Neuronal stem cell (in vitro differentiated cells): Measurements from ENCODE around the gene PCMT1.
"Not testable (repeated sequence)": the region's sequence is repeated elsewhere in the genome, so short reads cannot be mapped to it uniquely, and the experiment has no call there.

ENCODE experiments used
- DNase-seq: peaks from one replicate; pipeline ENCODE4 v3.0.0-alpha.2; 2013; ENCODE audit warnings: low spot score
- H2AFZ ChIP-seq: one replicate; pipeline ENCODE4 v1.6.1; 2013; ENCODE audit warnings: mild to moderate bottlenecking, low read length, inconsistent platforms
- H2AK5ac ChIP-seq: 2 replicates; pipeline ENCODE4 v1.6.1; 2013; ENCODE audit warnings: low read depth, mild to moderate bottlenecking, inconsistent platforms, low read length, moderate library complexity, mixed read lengths
- H2BK120ac ChIP-seq: 2 replicates; pipeline ENCODE4 v1.6.1; 2013; ENCODE audit warnings: low read depth, mild to moderate bottlenecking, inconsistent platforms, low read length, moderate library complexity, mixed read lengths
- H2BK12ac ChIP-seq: one replicate; pipeline ENCODE4 v1.6.1; 2013; ENCODE audit warnings: low read length, inconsistent platforms
- H2BK15ac ChIP-seq: 2 replicates; pipeline ENCODE4 v1.6.1; 2013; ENCODE audit warnings: mild to moderate bottlenecking, low read length, inconsistent platforms, mixed read lengths
- H2BK5ac ChIP-seq: one replicate; pipeline ENCODE4 v1.6.1; 2013; ENCODE audit warnings: inconsistent platforms, mild to moderate bottlenecking, low read length, moderate library complexity
- H3K14ac ChIP-seq: one replicate; pipeline ENCODE4 v1.6.1; 2013; ENCODE audit warnings: low read length, inconsistent platforms
- H3K18ac ChIP-seq: 2 replicates; pipeline ENCODE4 v1.6.1; 2013; ENCODE audit warnings: low read length, inconsistent platforms
- H3K23ac ChIP-seq: 2 replicates; pipeline ENCODE4 v1.6.1; 2013; ENCODE audit warnings: low read depth, mild to moderate bottlenecking, mixed read lengths, low read length, inconsistent platforms; ENCODE audit not compliant: poor library complexity
- H3K27ac ChIP-seq: replicated peaks from 3 replicates; pipeline ENCODE4 v1.5.1; 2013; ENCODE audit warnings: low read length, inconsistent platforms
- H3K27me3 ChIP-seq, 3 experiments: 2 replicates each; pipeline ENCODE4 v1.6.1; 2013; ENCODE audit warnings: low read length in 3 of 3, mild to moderate bottlenecking in 2 of 3, inconsistent platforms in 1 of 3, low read depth in 1 of 3, mixed read lengths in 1 of 3, moderate library complexity in 1 of 3; ENCODE audit not compliant: control insufficient read depth in 3 of 3, insufficient read depth in 3 of 3
- H3K36me3 ChIP-seq, 2 donors: replicated peaks in 1 of 2; 2 replicates each; pipeline ENCODE4 v1.6.1; 2013; ENCODE audit warnings: low read length in 2 of 2; ENCODE audit not compliant: control insufficient read depth in 2 of 2, insufficient read depth in 2 of 2
- H3K4ac ChIP-seq: 2 replicates; pipeline ENCODE4 v1.6.1; 2013; ENCODE audit warnings: inconsistent platforms, mild to moderate bottlenecking, low read length, moderate library complexity
- H3K4me1 ChIP-seq, 2 donors: 1 replicate in 1 of 2; 2 replicates in 1 of 2; pipeline ENCODE4 v1.6.1; 2013; ENCODE audit warnings: low read length in 2 of 2, low read depth in 1 of 2; ENCODE audit not compliant: control insufficient read depth in 2 of 2, insufficient read depth in 1 of 2
- H3K4me2 ChIP-seq: one replicate; pipeline ENCODE4 v1.6.1; 2013; ENCODE audit warnings: mild to moderate bottlenecking, low read length, inconsistent platforms; ENCODE audit not compliant: insufficient read depth, poor library complexity, severe bottlenecking
- H3K4me3 ChIP-seq, 2 donors: 2 replicates each; pipeline ENCODE4 v1.5.1; 2013; ENCODE audit warnings: low read length in 2 of 2, mild to moderate bottlenecking in 2 of 2, inconsistent platforms in 1 of 2, moderate library complexity in 1 of 2
- H3K79me1 ChIP-seq: one replicate; pipeline ENCODE4 v1.6.1; 2013; ENCODE audit warnings: low read depth, mild to moderate bottlenecking, inconsistent platforms, low read length, moderate library complexity
- H3K9ac ChIP-seq: one replicate; pipeline ENCODE4 v1.6.1; 2013; ENCODE audit warnings: mild to moderate bottlenecking, low read depth, low read length, inconsistent platforms; ENCODE audit not compliant: poor library complexity
- H3K9me3 ChIP-seq, 2 donors: replicated peaks in 1 of 2; 2 replicates each; pipeline versions ENCODE3 to v1.6.1; 2013; ENCODE audit warnings: low read length in 2 of 2, mild to moderate bottlenecking in 2 of 2, inconsistent platforms in 1 of 2, low read depth in 1 of 2, mixed read lengths in 1 of 2, moderate library complexity in 1 of 2; ENCODE audit not compliant: control insufficient read depth in 2 of 2, insufficient read depth in 1 of 2
- H4K8ac ChIP-seq: one replicate; pipeline ENCODE4 v1.6.1; 2013; ENCODE audit warnings: low read depth, mild to moderate bottlenecking, inconsistent platforms, low read length, moderate library complexity
- H4K91ac ChIP-seq: one replicate; pipeline ENCODE4 v1.6.1; 2013; ENCODE audit warnings: low read length, low read depth, mild to moderate bottlenecking, inconsistent platforms; ENCODE audit not compliant: poor library complexity
- WGBS, 2 donors: extraction: QIAGEN DNeasy Blood & Tissue Kit; methylation state at CpG; one replicate each; pipeline ENCODE4 v1.1.7; 2013; ENCODE audit warnings: missing lambda C conversion rate in 2 of 2, mixed read lengths in 1 of 2; ENCODE audit not compliant: insufficient read length in 2 of 2, insufficient replicate concordance in 1 of 2; ENCODE audit errors: extremely low coverage in 2 of 2; 5-methylcytosine and 5-hydroxymethylcytosine counted together

Gene PCMT1

GRCh38 chr6:149751239-149751638, 1.7 kb downstream of the PCMT1 start:
- Histone ChIP-seq H3K4ac (no peak overlapping the region), H3K79me1 (peaks cover 8% of the 10 kb centered on the region), H2BK15ac (no peak overlapping the region), H2BK12ac (no peak overlapping the region), H3K9me3 (peaks cover 0 to 2% of the 10 kb centered on the region in 2 donors), H4K91ac (no peak overlapping the region), H3K4me3 (no peak overlapping the region), H3K18ac (no peak overlapping the region), H2AFZ (no peak overlapping the region), H3K4me2 (no peak overlapping the region), H3K27ac (no peak overlapping the region), H2BK120ac (no peak overlapping the region), H3K9ac (no peak overlapping the region), H3K36me3 (no peaks in the 10 kb centered on the region), H3K14ac (no peak overlapping the region), H2AK5ac (no peak overlapping the region), H4K8ac (no peak overlapping the region), H3K23ac (no peak overlapping the region), H3K27me3 (no peaks in the 10 kb centered on the region), H2BK5ac (no peak overlapping the region), H3K4me1 (peaks cover 0 to 6% of the 10 kb centered on the region in 2 donors)
- no peak for DNase-seq
- no CpG with 5 or more reads among the region's 8 CpGs for WGBS, 2 donors

- WGBS, 2 donors, result no CpG with 5 or more reads among the region's 5 CpGs
- H3K36me3 ChIP-seq, H3K14ac ChIP-seq, H2BK15ac ChIP-seq, H3K23ac ChIP-seq, H2BK120ac ChIP-seq, H3K27ac ChIP-seq, H3K4me3 ChIP-seq, H4K91ac ChIP-seq, H2BK5ac ChIP-seq, H2BK12ac ChIP-seq, H2AK5ac ChIP-seq, H3K9ac ChIP-seq, H3K4me1 ChIP-seq, H3K79me1 ChIP-seq, H2AFZ ChIP-seq, H3K9me3 ChIP-seq, DNase-seq, H4K8ac ChIP-seq, H3K4me2 ChIP-seq, H3K18ac ChIP-seq, H3K27me3 ChIP-seq, H3K4ac ChIP-seq: not testable (repeated sequence)
Measured at GRCh38 chr6:149751920-149752319, 2.4 kb downstream of the PCMT1 start.

GRCh38 chr6:149752600-149753373, 3.2 kb downstream of the PCMT1 start:
- no peak overlapping the region for H3K27ac ChIP-seq
- no peak overlapping the region for H2BK120ac ChIP-seq
- DNase-seq, result no peak
- H2AK5ac ChIP-seq, result no peak overlapping the region
- no peak overlapping the region for H2BK5ac ChIP-seq
- peaks cover 8% of the 10 kb centered on the region for H3K79me1 ChIP-seq
- H2BK15ac ChIP-seq, result no peak overlapping the region
- no peak overlapping the region for H2AFZ ChIP-seq
- no peak overlapping the region for H3K18ac ChIP-seq
- H4K91ac ChIP-seq, result no peak overlapping the region
- no CpG with 5 or more reads among the region's 4 CpGs for WGBS, 2 donors
- H3K4me2 ChIP-seq, result no peak overlapping the region
- H3K36me3 ChIP-seq, result no peaks in the 10 kb centered on the region
- H3K27me3 ChIP-seq, result no peaks in the 10 kb centered on the region
- no peak overlapping the region for H4K8ac ChIP-seq
- H2BK12ac ChIP-seq, result no peak overlapping the region
- H3K14ac ChIP-seq, result no peak overlapping the region
- H3K23ac ChIP-seq, result no peak overlapping the region
- H3K9me3 ChIP-seq, result peaks cover 0 to 2% of the 10 kb centered on the region in 2 donors
- no peak overlapping the region for H3K9ac ChIP-seq
- no peak overlapping the region for H3K4ac ChIP-seq
- H3K4me1 ChIP-seq, result peaks cover 0 to 3% of the 10 kb centered on the region in 2 donors
- no peak overlapping the region for H3K4me3 ChIP-seq

- not testable (repeated sequence) for H3K9ac ChIP-seq, H3K14ac ChIP-seq, H3K9me3 ChIP-seq, H2BK120ac ChIP-seq, H2BK12ac ChIP-seq, H2AK5ac ChIP-seq, H2BK15ac ChIP-seq, H3K4me3 ChIP-seq, H3K36me3 ChIP-seq, H2AFZ ChIP-seq, H4K91ac ChIP-seq, DNase-seq, H3K4ac ChIP-seq, H3K4me2 ChIP-seq, H3K27me3 ChIP-seq, H3K23ac ChIP-seq, H3K79me1 ChIP-seq, H4K8ac ChIP-seq, H3K4me1 ChIP-seq, H3K18ac ChIP-seq, H3K27ac ChIP-seq, H2BK5ac ChIP-seq
- no CpG with 5 or more reads among the region's 3 CpGs for whole genome bisulfite sequencing, 2 donors
Measured at GRCh38 chr6:149753374-149753637, 3.8 kb downstream of the PCMT1 start.
